ENCODE results near the gene AJAP1.

The AJAP1 gene

DNA sequence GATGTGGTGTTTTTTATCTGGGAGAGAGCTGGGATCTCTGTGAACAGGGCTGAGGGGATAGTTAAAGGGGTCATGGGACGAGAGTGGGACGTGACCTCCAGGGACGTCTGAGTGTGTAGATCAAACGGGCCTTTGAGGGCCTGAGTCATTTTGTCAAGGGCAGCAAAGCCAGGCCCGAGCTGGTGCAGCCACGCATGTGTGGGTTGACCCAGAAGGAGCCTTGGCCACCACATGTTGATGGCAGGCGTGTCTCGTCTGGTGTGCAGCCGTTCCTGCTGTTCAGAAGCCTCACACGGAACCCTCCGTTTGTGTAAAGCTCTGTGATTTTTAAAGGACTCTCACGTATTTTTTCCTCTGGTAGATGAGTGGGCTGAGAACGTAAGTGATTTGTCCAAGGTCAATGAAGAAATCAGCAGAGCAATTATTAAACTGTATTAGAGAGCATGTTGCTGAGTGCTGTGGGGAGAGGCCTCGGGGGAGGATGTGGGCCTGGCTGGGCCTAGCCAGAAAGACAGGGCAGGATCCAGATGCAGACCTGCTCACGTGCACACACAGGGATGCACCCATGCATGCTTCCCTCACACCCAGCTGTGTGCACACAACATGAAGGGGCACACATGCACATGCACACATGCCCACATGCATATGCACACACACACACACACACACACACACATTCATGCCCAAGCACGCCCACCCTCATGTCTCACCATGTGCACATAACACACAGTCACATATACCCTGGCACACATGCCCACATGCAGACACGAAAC is 89.8 kb downstream of the AJAP1 start:
- no peak for DNase-seq

DNA sequence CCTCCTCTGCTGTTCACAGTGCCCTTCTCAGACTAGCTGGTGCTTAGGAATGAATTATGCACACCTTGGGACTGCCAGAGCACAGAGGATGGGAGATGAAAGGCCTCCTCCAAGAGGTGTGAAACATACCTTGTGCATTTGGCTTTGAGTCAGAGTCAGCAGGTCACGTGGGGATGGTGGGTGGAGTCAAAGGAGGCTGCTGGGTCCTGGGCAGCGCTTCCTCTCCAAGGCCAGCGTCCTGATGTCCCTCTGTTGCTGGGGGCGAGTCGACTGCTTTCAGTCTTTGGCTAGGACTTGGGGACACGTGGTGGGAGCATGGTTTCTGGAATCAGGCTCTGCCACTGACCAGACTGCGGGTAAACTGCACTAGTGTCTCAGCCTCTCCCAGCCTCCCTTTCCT is 91.2 kb downstream of the AJAP1 start:
- DNase-seq: no peak

DNA sequence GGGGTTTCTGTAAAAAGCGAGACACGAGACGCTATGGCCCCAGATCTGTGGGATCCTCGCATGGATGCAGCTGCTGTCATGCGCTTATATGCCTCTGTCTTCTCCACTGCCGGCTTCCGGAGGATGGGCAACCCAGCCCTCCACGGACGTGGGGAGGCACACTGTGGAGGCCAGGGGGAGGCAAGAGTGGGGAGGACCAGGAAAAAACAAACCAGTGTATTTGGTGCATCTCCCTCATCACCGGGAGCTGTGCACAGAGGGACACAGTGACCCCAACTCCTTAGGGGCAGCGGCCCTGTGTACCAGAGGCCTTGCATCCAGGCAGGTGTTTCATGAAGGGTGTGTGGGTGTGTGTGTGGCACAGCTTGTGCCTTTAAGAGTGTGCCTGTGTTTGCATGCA is 95.0 kb downstream of the AJAP1 start:
- DNase-seq: no peak

DNA sequence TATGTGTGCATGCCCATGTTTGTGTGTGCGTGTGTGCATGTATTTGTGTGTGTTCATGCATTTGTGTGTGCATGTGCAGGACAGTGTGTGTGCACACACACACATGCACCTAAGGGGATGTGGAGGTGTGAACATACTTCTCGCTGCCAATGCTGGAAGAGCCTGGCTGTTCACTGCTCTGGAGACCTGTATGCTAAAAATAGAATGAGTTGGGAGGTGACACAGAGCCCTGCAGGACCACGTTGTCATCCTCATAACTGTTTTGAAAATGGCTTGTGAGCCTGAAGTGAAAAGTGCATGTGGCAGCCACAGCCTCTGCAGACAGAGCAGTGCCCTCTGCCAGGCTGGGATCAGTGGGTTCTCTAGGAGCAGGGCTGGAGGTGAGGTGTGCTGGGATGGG is 95.8 kb downstream of the AJAP1 start:
- no peak for DNase-seq

DNA sequence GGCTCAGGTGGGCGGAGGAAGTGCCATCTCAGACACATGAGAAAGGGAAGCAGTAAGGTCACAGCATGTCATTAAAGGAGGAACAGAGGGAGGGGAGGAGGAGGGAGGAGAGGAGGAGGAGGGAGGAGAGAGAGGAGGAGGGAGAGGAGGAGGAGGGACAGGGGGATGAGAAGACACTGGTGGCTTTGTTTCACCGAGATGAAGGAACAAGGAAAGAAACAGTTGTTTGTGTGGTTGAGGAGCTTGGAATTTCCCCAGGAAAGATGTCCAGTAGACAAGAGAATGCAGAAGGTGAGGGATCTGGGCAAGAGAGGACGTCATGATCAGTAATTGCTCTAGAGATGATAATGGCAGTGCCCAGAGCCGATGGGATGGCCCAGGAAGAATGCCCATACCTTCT is 97.7 kb downstream of the AJAP1 start:
- DNase-seq: no peak

DNA sequence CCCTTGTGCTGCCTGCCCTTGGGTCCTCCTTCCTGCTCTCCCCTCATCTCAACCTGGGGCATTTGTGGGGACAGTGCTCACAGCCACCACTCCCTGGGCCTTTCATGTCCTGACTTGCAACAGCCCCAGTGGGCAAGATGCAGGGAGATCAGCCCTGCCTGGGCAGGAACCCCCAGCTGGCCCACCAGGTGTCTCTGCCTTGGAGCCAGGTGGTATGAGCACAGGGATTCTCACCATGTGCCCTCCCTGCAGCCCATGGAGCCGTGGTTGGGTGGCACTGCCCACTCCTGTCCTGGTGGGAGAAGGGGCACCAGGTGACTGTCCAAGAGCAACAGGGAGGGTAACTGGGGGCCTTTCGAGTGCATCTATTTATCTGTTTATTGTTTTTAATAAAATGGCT is 100.4 kb downstream of the AJAP1 start:
- no peak for DNase-seq

DNA sequence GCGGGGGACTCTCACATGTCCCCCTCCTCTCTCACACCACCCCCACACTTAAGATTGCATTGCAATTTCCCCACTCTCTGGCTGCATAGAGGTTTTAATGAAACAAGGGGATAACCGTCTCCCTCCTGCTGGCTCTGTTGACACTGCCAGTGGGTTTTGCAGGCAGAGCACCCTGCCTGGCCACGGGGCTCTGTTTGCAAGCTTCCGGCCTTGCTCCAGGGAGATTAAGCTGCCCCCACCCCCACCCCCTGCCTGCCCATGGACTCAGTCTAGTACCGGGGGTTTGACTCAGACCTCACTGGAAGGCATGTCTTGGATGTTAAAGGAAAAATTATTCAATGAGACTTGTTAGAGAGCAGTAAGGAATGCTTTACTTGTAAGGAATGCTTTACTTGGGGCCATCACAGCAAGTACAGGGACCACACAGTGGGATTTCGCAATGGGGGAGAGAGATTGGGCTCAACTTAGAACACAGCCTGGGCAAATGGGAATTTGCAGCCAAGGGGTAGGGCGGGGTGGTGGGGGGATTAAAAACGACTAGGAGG is 101.0 kb downstream of the AJAP1 start:
- no peak for DNase-seq

DNA sequence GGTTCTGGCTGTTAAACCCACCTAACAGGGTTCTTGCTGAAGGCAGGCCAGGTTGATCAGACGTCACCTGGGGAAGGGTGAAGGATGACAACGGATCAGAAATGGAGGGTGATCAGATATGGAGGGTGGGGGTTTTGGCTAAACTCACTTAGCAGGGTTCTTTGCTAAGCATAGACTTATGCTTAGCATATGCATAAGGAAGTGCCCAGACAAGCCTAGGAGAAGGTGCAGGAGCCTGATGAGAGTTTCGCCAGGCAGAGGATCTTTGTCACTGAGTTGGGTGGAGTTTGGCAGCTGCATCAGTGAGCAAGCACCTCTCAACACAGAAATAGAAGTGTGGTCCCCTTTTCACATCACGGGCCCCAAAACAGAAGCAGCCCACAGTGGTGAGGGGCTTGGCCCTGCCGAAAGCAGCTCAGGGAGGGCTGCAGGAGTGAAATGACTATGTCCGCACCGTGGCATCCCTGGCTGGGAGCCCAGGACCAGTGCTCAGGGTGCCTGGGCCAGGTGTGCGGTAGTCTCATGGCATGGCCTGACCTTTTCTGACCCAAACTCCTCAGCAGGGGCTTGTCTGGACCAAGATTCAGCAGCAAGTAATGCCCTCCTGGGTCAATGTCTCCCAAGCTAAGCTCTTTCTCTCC is 101.6 kb downstream of the AJAP1 start:
- no peak for DNase-seq

DNA sequence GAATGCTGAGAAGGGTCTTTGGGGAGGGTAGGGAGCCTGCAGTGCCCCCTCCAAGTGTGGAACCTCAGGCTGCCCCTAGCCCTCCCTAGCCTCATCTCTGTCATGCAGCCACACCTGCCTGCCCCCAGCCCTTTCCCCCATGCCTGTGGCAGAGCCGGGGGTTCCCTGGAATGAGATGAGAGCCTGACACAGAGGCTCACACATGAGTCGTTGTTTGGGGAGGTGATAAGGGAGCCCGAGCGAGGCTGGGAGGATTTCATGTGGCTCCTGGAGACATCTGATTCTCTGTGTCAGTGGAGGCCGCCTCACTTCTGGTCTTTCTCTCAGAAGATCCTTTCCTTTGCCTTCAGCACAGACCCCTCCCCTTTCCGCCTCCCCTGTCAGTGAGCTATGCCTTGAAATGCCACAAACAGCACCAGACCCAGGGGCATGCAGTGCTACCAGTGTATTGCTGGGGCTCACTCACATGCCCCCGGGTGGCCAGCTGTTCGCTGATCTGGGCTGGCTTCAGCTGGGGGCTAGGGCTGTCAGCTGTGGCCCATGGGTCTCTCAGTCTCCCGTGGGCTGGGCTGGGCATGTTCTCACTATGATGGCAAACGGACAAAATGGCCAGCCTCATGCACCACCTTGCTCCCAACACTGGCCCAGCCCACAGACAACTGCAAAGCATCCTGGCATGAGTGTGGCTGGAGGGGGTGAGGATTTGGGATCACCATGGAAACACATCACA is 102.6 kb downstream of the AJAP1 start:
- DNase-seq: no peak

DNA sequence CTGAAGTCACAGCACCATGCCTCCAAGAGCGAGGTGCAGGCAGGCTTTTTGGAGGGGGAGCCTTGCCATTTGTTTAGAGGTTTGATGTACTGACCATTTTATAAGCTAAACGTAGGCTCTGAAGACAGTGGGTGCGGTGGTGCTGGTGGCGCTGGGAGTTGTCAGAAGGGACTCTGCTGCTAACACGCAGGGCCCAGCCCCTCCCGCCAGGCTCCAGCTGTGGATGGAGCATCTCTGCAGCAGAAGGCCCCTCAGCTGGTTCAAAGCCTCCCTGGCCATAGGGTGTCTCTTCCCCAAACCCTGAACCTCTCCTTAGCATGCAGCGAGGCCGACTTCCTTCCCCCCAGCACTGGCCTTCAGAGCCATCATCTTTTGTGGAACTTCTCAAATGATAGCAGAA is 105.3 kb downstream of the AJAP1 start:
- DNase-seq: no peak

DNA sequence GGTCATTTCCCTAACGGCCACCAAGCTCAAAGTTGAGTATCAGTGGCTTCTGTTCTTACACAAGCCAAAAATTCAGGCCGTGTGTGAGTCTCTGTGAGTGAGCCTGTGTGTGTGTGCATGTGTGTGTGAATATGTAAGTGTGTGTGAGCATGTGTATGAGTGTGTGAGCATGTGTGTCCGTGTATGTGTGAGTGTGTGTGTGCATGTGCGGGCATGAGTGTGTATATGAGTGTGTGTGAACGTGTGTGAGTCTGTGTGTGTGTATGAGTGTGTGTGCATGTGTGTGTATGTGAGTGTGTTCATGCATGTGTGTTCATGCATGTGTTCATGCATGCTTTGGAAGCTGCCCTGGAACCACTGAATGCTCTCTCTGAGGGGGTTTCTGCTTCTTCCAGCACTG is 105.7 kb downstream of the AJAP1 start:
- no peak for DNase-seq

DNA sequence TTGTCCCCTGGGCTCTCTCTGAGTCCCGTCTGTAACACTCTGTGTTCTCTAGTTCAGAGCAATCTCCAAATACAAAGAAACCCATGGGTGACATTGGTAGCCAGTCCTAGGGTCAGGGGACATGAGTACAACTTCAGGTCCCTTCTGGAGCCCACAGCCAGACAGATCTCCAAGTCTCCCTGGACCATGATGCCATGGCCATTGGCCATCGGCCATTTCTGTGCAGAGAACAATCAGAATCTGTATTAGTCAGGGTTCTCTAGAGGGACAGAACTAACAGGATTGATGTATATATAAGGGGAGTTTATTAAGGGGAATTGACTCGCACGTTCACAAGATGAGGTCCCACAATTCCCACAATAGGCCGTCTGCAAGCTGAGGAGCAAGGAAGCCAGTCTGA is 106.9 kb downstream of the AJAP1 start:
- no peak for DNase-seq

DNA sequence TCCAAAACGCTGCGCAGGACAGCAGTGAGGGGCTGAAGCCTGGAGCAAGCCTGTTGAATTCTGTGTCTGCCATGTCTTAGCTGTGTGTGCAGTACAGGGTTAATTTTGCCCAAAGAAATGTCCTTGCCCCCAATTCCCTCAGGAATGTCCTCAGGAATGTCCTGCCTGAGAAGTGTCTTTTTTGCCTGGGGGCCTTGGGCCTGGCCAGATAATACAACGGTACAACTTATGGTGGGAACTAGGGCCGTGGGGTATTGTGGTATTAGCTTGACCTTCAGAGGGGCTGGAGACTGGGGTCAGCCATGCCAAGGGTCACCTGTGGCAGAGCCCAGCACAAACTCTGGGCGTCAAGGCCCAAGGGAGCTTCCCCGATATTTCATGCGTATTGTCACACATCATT is 107.7 kb downstream of the AJAP1 start:
- no peak for DNase-seq

DNA sequence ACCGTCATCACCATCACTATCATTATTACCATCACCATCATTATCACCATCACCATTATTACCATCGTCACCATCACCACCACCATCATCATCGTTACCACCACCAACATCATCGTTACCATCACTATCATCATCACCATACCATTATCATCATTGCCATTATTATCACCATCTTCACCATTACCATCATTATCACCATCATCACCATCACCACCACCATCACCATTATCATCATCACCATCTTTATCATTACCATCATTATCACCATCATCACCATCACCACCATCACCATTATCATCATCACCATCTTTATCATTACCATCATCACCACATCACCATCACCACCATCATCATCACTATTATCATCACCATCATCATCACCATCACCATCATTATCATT is 112.9 kb downstream of the AJAP1 start:
- no peak for DNase-seq

DNA sequence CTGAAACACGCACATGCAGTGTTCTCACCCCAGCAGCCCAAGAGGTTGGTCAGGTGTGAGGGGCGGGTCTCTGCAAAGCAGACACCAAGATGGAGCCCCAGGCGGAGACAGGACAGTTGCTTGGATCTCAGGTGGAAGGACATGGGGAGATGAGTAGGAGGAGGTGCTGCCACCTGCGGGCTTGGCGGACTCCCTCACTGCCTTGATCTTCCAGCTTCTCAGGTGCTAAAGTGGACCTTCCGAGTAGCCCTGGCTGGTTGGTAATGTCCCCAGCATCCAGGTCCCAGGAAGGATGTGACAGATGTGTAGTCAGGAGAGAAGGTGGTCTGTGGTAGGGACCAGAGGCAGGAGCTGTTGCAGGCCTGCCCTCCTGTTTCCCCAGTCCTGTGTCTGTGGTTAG is 114.1 kb downstream of the AJAP1 start:
- DNase-seq: no peak

DNA sequence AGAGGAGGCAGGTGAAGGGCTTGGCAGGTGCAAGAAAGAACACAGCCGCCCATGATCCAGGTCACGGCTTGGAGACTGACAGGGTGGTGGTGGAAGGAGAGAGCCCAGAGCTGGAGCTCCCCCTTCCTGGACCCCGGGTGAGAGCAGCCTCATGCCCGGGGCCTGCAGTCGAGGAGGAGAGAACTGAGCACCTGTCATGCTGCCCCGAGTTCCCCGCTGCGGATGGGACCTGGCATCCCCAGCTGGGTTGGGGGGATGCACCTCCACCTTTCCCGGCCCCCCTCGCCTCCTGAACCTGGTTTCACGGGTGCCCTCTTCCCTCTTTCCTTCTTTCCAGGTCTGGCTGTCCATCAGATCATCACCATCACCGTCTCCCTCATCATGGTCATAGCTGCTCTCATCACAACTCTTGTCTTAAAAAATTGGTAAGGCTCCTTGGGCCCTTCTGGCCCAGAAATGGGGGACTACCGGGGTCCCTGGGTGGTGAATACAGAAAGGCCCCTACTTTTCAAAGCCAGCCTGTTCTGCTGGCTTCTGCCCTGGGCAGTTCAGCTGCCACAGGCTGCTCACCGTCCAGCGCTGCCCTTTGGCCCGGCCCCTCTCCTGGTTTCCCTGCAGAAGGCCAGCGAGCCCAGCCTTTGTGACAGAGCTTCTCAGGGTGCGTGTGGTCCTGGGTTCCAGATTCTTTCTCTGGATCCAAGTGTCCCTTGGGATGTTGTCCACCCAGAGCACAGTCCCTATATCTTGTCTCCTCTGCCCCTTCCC is 115.3 kb downstream of the AJAP1 start:
- no peak for DNase-seq

DNA sequence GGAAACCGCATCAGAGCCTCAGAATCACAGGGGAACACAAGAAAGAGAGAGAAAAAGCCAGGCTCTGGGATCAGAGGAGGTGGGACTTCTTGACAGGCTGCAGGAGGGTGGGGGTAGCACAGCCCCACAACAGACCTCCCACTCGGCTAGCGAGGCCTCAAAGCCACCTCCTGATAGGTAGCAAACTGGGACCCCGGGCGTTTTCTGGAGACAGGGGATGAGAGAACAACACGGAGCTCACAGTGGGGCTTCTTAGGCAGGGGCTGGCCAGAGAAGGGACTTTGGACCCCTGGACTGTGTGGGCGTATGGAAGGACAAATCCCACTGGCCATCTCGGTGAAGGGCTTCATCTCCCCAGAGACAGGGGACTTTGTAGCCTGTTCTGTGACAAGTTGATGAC is 116.3 kb downstream of the AJAP1 start:
- no peak for DNase-seq

DNA sequence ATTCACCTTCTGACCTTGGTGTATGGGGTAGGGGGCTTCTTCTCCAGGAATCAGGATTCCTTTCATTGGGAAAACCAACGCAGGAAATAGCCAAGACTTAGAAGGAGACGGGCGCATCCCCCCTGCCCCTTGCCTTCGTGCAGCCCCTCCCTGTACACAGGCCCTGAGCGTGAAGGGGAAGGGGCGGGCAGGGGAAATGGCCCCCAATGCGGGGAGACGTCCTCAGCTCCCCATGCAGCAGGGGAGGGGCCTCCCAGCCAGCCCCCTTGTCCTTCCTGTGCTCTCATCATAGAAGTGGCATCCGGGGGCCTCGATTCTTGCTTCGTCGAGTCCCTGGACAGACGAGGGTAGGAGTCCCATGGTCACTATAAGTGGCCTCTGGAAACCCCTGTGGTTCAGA is 116.9 kb downstream of the AJAP1 start:
- no peak for DNase-seq

DNA sequence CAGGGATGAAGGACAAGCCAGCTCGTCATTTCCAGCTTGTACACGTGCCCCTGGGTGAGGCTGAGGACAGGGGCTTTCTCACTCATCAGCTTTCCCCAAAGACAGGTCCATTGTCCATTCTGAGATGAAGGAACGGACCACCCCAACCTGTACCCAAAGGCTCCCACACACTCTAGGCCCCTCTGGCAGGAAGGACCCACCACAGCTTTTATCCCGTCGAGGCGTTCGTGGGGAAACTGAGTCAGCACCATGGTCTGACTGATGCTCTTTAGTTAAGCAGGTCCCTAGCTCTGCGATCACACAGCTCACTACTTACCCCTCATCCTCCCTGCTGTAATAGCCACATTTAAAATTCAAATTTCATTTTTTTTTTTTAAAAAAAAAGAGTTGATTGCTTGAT is 117.3 kb downstream of the AJAP1 start:
- DNase-seq: no peak

DNA sequence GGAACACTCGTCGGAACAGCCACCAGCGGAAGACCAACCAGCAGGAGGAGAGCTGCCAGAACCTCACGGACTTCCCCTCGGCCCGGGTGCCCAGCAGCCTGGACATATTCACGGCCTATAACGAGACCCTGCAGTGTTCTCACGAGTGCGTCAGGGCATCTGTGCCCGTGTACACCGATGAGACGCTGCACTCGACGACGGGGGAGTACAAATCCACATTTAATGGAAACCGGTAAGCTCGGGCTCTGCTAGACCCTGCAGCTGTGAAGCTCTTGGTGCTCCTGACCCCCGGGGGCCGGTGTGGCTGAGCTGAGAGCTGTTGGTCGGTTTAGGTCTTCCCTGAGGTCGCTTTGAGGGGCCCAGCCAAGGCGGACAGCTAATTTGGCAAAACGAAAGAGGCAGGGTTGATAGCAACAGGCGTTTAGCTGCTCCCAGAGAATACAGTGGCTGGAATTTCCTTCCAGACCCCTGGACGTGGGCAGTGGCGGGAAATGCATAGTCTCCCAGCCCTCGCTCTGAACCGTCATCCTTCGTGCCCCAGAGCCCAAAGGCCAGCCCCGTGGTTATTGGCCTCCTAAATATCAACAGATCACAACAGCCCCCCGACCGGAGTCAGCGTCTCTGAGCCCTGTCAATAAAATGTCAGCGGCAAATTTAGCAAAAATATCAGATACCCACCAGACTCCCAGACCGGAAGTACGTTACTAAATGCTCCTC is 118.0 kb downstream of the AJAP1 start:
- no peak for DNase-seq

DNA sequence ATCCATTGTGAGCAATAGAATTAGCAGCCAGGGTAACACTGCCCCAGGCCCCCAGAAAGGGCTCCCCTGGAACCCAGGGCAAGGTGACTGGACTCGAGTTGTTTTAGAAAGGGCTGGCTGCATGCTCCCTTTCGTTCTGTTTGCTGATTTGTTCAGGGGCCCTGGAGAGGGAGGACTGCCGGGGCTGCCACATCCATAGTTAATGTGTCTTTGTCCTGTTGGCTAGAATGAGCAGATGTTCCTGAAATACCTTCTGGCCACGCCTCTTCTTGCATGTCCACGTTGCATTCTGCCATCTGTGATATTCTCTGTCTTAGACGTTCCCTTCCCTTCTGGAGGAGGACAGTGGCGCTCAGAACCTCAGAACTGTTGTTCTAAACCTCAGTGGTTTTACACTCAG is 118.8 kb downstream of the AJAP1 start:
- DNase-seq: no peak

DNA sequence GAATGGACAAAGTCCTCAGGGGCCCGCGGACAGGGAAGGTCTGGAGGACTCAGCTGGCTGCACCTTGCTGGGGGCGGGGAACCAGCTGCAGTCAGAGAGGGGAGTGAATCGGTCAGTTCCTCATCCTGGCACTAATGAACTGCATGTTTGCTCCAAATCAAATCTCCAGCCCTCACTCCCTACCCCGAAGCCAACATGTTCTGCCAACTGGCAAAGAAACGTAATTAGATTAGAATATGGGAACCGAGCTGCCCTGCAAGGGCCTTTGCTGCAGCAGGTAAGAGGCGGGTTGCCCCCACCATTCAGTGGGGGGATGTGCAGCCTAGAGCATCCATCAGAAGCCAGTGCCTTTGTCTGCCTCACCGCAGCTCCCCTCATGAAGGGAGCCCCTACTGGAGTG is 121.1 kb downstream of the AJAP1 start:
- DNase-seq: no peak

DNA sequence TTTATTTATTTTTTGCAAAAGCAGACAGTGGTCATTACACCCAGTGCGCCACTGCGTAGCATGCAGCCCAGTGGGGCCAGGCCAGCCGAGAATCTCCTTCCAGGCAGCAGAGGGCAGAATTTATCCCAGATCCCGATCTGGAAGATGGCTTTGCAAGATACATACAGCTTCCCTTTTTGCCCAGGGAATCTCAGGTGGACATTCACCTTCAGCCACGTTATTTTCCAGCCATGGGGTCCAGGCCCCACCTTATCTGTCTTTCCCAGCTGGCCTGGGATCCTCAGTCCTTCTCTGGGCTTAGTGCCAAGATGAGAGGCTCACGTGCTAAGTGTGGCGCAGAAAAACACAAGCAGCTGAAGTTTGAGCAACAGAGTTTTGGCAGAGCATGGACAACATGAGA is 123.6 kb downstream of the AJAP1 start:
- no peak for DNase-seq
